Loucy (cell line): Measurements from ENCODE around the gene GDA.

Experiments
- H2AFZ ChIP-seq: fragments of 200-600 bp; sonication (generic); 2 replicates; pipeline ENCODE4 v1.6.0; 2016; ENCODE audit warnings: antibody characterized with exemption, mild to moderate bottlenecking, low read length, moderate library complexity
- H3F3A ChIP-seq: fragments of 200-600 bp; 2 replicates; pipeline ENCODE4 v1.6.0; 2016; ENCODE audit warnings: antibody characterized with exemption, low read depth, mild to moderate bottlenecking
- H3K27me3 ChIP-seq: fragments of 200-600 bp; sonication (generic); 2 replicates; pipeline ENCODE4 v1.6.1; 2014; ENCODE audit warnings: low read length, mild to moderate bottlenecking; ENCODE audit not compliant: insufficient read depth, poor library complexity, severe bottlenecking
- H3K36me3 ChIP-seq: fragments of 200-600 bp; sonication (generic); 2 replicates; pipeline ENCODE4 v1.6.1; 2016; ENCODE audit warnings: low read length; ENCODE audit not compliant: insufficient read depth
- H3K4me1 ChIP-seq: fragments of 200-600 bp; sonication (generic); 2 replicates; pipeline ENCODE4 v1.5.1; 2014; ENCODE audit warnings: low read length, mild to moderate bottlenecking; ENCODE audit not compliant: insufficient read depth, poor library complexity, severe bottlenecking
- H3K4me2 ChIP-seq: fragments of 200-600 bp; sonication (generic); 2 replicates; pipeline ENCODE4 v1.6.0; 2014; ENCODE audit warnings: antibody characterized with exemption, low read length, low read depth, mild to moderate bottlenecking; ENCODE audit not compliant: poor library complexity, severe bottlenecking
- H3K4me3 ChIP-seq: fragments of 200-600 bp; sonication (generic); 2 replicates; pipeline ENCODE4 v1.5.1; 2014; ENCODE audit warnings: low read length, mild to moderate bottlenecking, mixed read lengths; ENCODE audit not compliant: poor library complexity, severe bottlenecking
- H3K79me2 ChIP-seq: fragments of 200-600 bp; sonication (generic); 2 replicates; pipeline ENCODE4 v1.6.1; 2014; ENCODE audit warnings: low read length; ENCODE audit not compliant: insufficient read depth
- H3K9ac ChIP-seq: fragments of 200-600 bp; sonication (generic); 2 replicates; pipeline ENCODE4 v1.6.0; 2014; ENCODE audit warnings: mild to moderate bottlenecking, low read depth, low read length, moderate library complexity; ENCODE audit not compliant: poor library complexity, severe bottlenecking
- H3K9me2 ChIP-seq: fragments of 200-600 bp; sonication (generic); replicated peaks from 2 replicates; pipeline ENCODE4 v1.6.1; 2016; ENCODE audit warnings: low read depth, low read length, mixed read lengths
- H3K9me3 ChIP-seq: fragments of 200-600 bp; sonication (generic); 2 replicates; pipeline ENCODE4 v1.6.1; 2014; ENCODE audit warnings: mild to moderate bottlenecking, antibody characterized with exemption, low read length, low read depth; ENCODE audit not compliant: insufficient read depth
- H4K20me1 ChIP-seq: fragments of 200-600 bp; sonication (generic); 2 replicates; pipeline ENCODE4 v1.6.0; 2014; ENCODE audit warnings: antibody characterized with exemption, low read length, mild to moderate bottlenecking; ENCODE audit not compliant: insufficient read depth, poor library complexity, severe bottlenecking
- CTCF ChIP-seq: fragments of 200-600 bp; sonication (generic); conservative IDR thresholded peaks from 2 replicates; pipeline ENCODE4 v1.5.1; 2014; ENCODE audit warnings: mild to moderate bottlenecking, antibody characterized with exemption, low read length
- EZH2phosphoT487 ChIP-seq: fragments of 200-600 bp; IDR thresholded peaks from 2 replicates; pipeline ENCODE4 v1.6.1; 2018; ENCODE audit warnings: antibody characterized with exemption, mild to moderate bottlenecking, moderate library complexity, borderline replicate concordance

Gene GDA

GRCh38 chr9:72168075-72168474, 18.8 kb downstream of the GDA start:
- Histone ChIP-seq H3K9me3 (no peaks in the 10 kb centered on the region), H2AFZ (no peak overlapping the region), H3K79me2 (no peaks in the 10 kb centered on the region), H3K9ac (no peak overlapping the region), H3K27me3 (no peaks in the 10 kb centered on the region), H3K4me1 (no peaks in the 10 kb centered on the region), H3K9me2 (no peaks in the 10 kb centered on the region), H4K20me1 (no peaks in the 10 kb centered on the region), H3K4me2 (no peak overlapping the region), H3K36me3 (no peaks in the 10 kb centered on the region), H3K4me3 (no peak overlapping the region), H3F3A (no peaks in the 10 kb centered on the region)
- TF ChIP-seq EZH2phosphoT487 (no peak), CTCF (no peak)

GRCh38 chr9:72169178-72169577, 19.9 kb downstream of the GDA start:
- Histone ChIP-seq H3K4me2 (no peak overlapping the region), H3K27me3 (no peaks in the 10 kb centered on the region), H3K9me2 (no peaks in the 10 kb centered on the region), H3K4me3 (no peak overlapping the region), H3K36me3 (no peaks in the 10 kb centered on the region), H2AFZ (no peak overlapping the region), H3K9ac (no peak overlapping the region), H3F3A (no peaks in the 10 kb centered on the region), H3K4me1 (no peaks in the 10 kb centered on the region), H3K79me2 (no peaks in the 10 kb centered on the region), H4K20me1 (no peaks in the 10 kb centered on the region), H3K9me3 (no peaks in the 10 kb centered on the region)
- TF ChIP-seq EZH2phosphoT487 (no peak), CTCF (no peak)

GRCh38 chr9:72173080-72173479, 23.8 kb downstream of the GDA start:
- Histone ChIP-seq H3K4me3 (no peak overlapping the region), H3F3A (no peaks in the 10 kb centered on the region), H3K9ac (no peak overlapping the region), H2AFZ (no peak overlapping the region), H3K36me3 (no peaks in the 10 kb centered on the region), H3K9me2 (no peaks in the 10 kb centered on the region), H3K27me3 (no peaks in the 10 kb centered on the region), H4K20me1 (no peaks in the 10 kb centered on the region), H3K9me3 (no peaks in the 10 kb centered on the region), H3K4me1 (no peaks in the 10 kb centered on the region), H3K79me2 (no peaks in the 10 kb centered on the region), H3K4me2 (no peak overlapping the region)
- TF ChIP-seq EZH2phosphoT487 (no peak), CTCF (no peak)
